ENCODE results near the gene RNF41. TPM values are rescaled to one million over a fixed set of nuclear protein-coding genes. Genes with fewer than 3 reads are reported as not detected.

Gene RNF41
- total and polyA plus RNA-seq, 2 of the 13 experiments (the other 11 are each of a cell fraction or from before 2014, with no cell fraction given) = 27.1 to 39.4 TPM

- TF ChIP-seq GZF1 (CRISPR knock-in tag; IDR thresholded peaks at IDR 0.05) = 0 out of 2 replicates have a peak, but pooled peaks have one; percentile 25
- no peak for TF ChIP-seq FIP1L1 (IDR thresholded peaks at IDR 0.05; ENCODE audit: borderline replicate concordance, insufficient read depth, low read depth, low read length)
- 0 out of 2 replicates have a peak, but pooled peaks have one; percentile 10 for TF ChIP-seq ZNF225 (CRISPR knock-in tag; IDR thresholded peaks at IDR 0.05)
These were observed 428 bp downstream of the RNF41 start (continued) for GRCh38 chr12:56221232-56221756.

DNA sequence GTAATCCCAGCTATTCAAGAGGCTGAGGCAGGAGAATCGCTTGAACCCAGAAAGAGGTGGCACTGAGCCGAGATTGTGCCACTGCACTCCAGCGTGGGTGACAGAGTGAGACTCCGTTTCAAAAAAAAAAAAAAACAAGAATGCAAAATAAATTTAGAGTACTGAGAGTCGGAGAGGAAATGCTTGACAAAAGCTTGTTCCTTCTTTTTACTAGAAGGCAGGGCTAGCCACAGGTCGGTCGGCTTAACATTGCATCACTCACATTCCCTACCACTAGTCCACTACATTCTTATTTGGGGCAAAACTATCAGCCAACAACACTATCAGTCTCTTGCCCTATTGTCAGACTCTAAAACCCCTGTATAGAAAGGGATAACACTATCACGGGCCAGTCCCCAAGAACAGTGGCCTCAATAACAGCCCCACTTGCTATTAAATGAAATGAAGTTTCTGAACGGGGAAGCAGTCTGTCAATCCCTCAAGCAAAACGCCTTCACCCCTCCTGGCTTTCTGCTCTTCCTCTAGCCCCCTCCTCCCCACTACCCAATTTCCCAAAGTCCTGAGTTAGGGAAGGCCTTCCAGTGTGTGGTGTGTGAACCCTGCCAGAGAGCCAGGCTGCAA, 1.0 kb downstream of the RNF41 start:
- H3K4me2 ChIP-seq (ENCODE audit: low read depth, low read length) = peak overlapping the region; percentile 95
- DNase-seq (ENCODE audit: low spot score) (no peak), FAIRE-seq (no peak), ATAC-seq (no peak)
- H3K27ac ChIP-seq (ENCODE audit: extremely low read length, insufficient read depth, low read length) = peak overlapping the region; percentile 89
- peaks cover 12% of the 10 kb centered on the region for H3K79me2 ChIP-seq (ENCODE audit: insufficient read depth, low read length)
- 18% methylated on average over 10 of the region's 10 CpGs for WGBS (ENCODE audit: low lambda C conversion rate)
- H3K4me1 ChIP-seq (ENCODE audit: insufficient read depth, low read length) = peaks cover 36% of the 10 kb centered on the region
- intact Hi-C loops (cut with micrococcal nuclease; ENCODE audit: unreplicated experiment) (loop anchor here (2.0 to 5.0 kb wide), 2 partner anchors 14 to 37 kb away; partner anchors contain the start of gene ANKRD52), in situ Hi-C loops (cut with HindIII; ENCODE audit: extremely low pct_ligation_motif_present, low pct_unique_long_range_greater_than_20kb) (loop anchor here (5.0 kb wide), 1 partner anchor 37 kb away; the partner anchor contains the start of gene ANKRD52)
- peak overlapping the region; percentile 91 to 94 (median 91) for H3K4me3 ChIP-seq (replicated peaks in 1 of 3; ENCODE audit: insufficient read depth in 1 of 3, low read depth in 2 of 3, low read length in 3 of 3)
- no peak overlapping the region for H2AFZ ChIP-seq (ENCODE audit: low read length)
- peak overlapping the region; percentile 90 for H3K9ac ChIP-seq (ENCODE audit: insufficient read depth, low read depth, low read length)
- ChIA-PET CTCF (ENCODE audit: low intra/inter-chr PET ratio, low total read pairs) (no interaction called here), POLR2A (interaction anchor here (1.2 to 3.8 kb wide), 21 partner anchors 11 to 415 kb away, joined by 3 to 96 read pairs (median 10); partner anchors contain the start of genes ANKRD52, CNPY2, COQ10A and CS)
- peaks cover 0 to 5% of the 10 kb centered on the region in 2 experiments; a peak in 2 of 5 replicates for H3K36me3 ChIP-seq (replicated peaks in 1 of 2; ENCODE audit: control insufficient read depth in 1 of 2, insufficient read depth in 2 of 2, low read length in 2 of 2)
- H3K9me3 ChIP-seq (ENCODE audit: low read length) = no peaks in the 10 kb centered on the region
- BruUV-seq (replicated peaks) = no TSS peak
- H3K27me3 ChIP-seq (ENCODE audit: control insufficient read depth in 1 of 2, insufficient read depth in 2 of 2, low read length in 2 of 2) = no peaks in the 10 kb centered on the region; a peak in 1 of 5 replicates
- H4K20me1 ChIP-seq (ENCODE audit: insufficient read depth, low read length) = no peaks in the 10 kb centered on the region
- TF ChIP-seq HHEX (CRISPR knock-in tag; IDR thresholded peaks at IDR 0.05) (no peak), HNF1B (CRISPR knock-in tag; IDR thresholded peaks at IDR 0.05) (0 out of 2 replicates have a peak, but pooled peaks have one; percentile 19), DMAP1 (CRISPR knock-in tag; IDR thresholded peaks at IDR 0.05) (no peak), SNAPC2 (CRISPR knock-in tag; IDR thresholded peaks at IDR 0.05) (0 out of 2 replicates have a peak, but pooled peaks have one; percentile 4), ZNF605 (CRISPR knock-in tag; IDR thresholded peaks at IDR 0.05) (0 out of 2 replicates have a peak, but pooled peaks have one; percentile 29), ZC3H4 (CRISPR knock-in tag; IDR thresholded peaks at IDR 0.05; ENCODE audit: borderline replicate concordance) (no peak), ZNF280D (CRISPR knock-in tag; IDR thresholded peaks at IDR 0.05) (0 out of 2 replicates have a peak, but pooled peaks have one; percentile 21), CEBPB (IDR thresholded peaks at IDR 0.05; ENCODE audit: borderline replicate concordance, low read depth, low read length) (peak; percentile 67; the same call in 1 of the 2 replicates), DDIT3 (CRISPR knock-in tag; IDR thresholded peaks at IDR 0.05) (no peak), SIN3B (IDR thresholded peaks at IDR 0.05; ENCODE audit: low read length) (no peak), MAZ (IDR thresholded peaks at IDR 0.05; ENCODE audit: borderline replicate concordance, low read depth, low read length) (no peak), MAZ (CRISPR knock-in tag; IDR thresholded peaks at IDR 0.05; ENCODE audit: low read depth) (0 out of 2 replicates have a peak, but pooled peaks have one; percentile 19), BCL6 (CRISPR knock-in tag; IDR thresholded peaks at IDR 0.05) (0 out of 2 replicates have a peak, but pooled peaks have one; percentile 34), TBP (CRISPR knock-in tag; IDR thresholded peaks at IDR 0.05) (no peak), REPIN1 (CRISPR knock-in tag; IDR thresholded peaks at IDR 0.05; ENCODE audit: borderline replicate concordance, low read depth) (0 out of 2 replicates have a peak, but pooled peaks have one; percentile 13)

All from HepG2 (cell line).